SK-N-SH (cell line): ENCODE results near the gene DGKH.

Experiments
- CTCF ChIP-seq: fragments of 200-600 bp; sonication (generic); IDR thresholded peaks from 2 replicates; pipeline ENCODE4 v1.6.1; 2017; ENCODE audit warnings: antibody characterized with exemption, mild to moderate bottlenecking, moderate library complexity
- EP300 ChIP-seq, 2 experiments: IDR thresholded peaks; 2 replicates each; pipeline versions ENCODE4 v1.4.0 to v1.6.1; 2012; ENCODE audit warnings: borderline replicate concordance in 1 of 2, low read depth in 1 of 2, low read length in 1 of 2
- FOXM1 ChIP-seq: IDR thresholded peaks from 2 replicates; pipeline ENCODE4 v1.4.0; 2012; ENCODE audit warnings: low read depth, mild to moderate bottlenecking
- JUND ChIP-seq: IDR thresholded peaks from 2 replicates; pipeline ENCODE4 v1.4.0; 2012
- NRF1 ChIP-seq: IDR thresholded peaks from 2 replicates; pipeline ENCODE4 v1.6.1; 2012; ENCODE audit warnings: low read depth, mild to moderate bottlenecking, low read length
- POLR2AphosphoS5 ChIP-seq: IDR thresholded peaks from 2 replicates; pipeline ENCODE4 v1.6.1; 2012; ENCODE audit warnings: low read depth, low read length
- RAD21 ChIP-seq: IDR thresholded peaks from 2 replicates; pipeline ENCODE4 v1.6.1; 2012; ENCODE audit warnings: mild to moderate bottlenecking, low read length
- REST ChIP-seq: IDR thresholded peaks from 2 replicates; pipeline ENCODE4 v1.6.1; 2012; ENCODE audit warnings: mild to moderate bottlenecking, low read depth, low read length, moderate library complexity
- RFX5 ChIP-seq: IDR thresholded peaks from 2 replicates; pipeline ENCODE4 v1.6.1; 2012; ENCODE audit warnings: mild to moderate bottlenecking, improper control_type of control experiment, low read length
- RXRA ChIP-seq: IDR thresholded peaks from 2 replicates; pipeline ENCODE4 v1.4.0; 2012; ENCODE audit warnings: low read depth, mild to moderate bottlenecking, borderline replicate concordance
- SMC3 ChIP-seq: IDR thresholded peaks from 2 replicates; pipeline ENCODE4 v1.6.1; 2012; ENCODE audit warnings: low read depth, low read length, improper control_type of control experiment
- TAF1 ChIP-seq: IDR thresholded peaks from 2 replicates; pipeline ENCODE4 v1.6.1; 2012; ENCODE audit warnings: low read depth, mild to moderate bottlenecking, low read length, moderate library complexity, borderline replicate concordance
- USF2 ChIP-seq: fragments of 150-350 bp; IDR thresholded peaks from 2 replicates; pipeline ENCODE4 v1.6.1; 2017; ENCODE audit warnings: antibody characterized with exemption, low read length, low read depth, borderline replicate concordance

- TF ChIP-seq REST = no peak
- no peak for TF ChIP-seq TAF1
- TF ChIP-seq CTCF = no peak
- no peak for TF ChIP-seq JUND
- TF ChIP-seq RAD21 = no peak
- no peak for TF ChIP-seq NRF1
- no peak for TF ChIP-seq USF2
- TF ChIP-seq EP300 (IDR thresholded peaks at IDR 0.05; ENCODE audit: borderline replicate concordance in 1 of 2, low read depth in 1 of 2, low read length in 1 of 2) = no peak
- TF ChIP-seq FOXM1 = no peak
- TF ChIP-seq RFX5 = no peak
- TF ChIP-seq RXRA = no peak
- no peak for TF ChIP-seq POLR2AphosphoS5
- TF ChIP-seq SMC3 = no peak
Measured at GRCh38 chr13:42214446-42214845, 166.0 kb downstream of the DGKH start.
